Measurements from ENCODE around the gene AIMP1. TPM values are rescaled to one million over a fixed set of nuclear protein-coding genes. Genes with fewer than 3 reads are reported as not detected.

Gene AIMP1
- total and polyA plus RNA-seq, 2 of the 13 experiments (the other 11 are each of a cell fraction or from before 2014, with no cell fraction given): 28.6 to 82.9 TPM

DNA sequence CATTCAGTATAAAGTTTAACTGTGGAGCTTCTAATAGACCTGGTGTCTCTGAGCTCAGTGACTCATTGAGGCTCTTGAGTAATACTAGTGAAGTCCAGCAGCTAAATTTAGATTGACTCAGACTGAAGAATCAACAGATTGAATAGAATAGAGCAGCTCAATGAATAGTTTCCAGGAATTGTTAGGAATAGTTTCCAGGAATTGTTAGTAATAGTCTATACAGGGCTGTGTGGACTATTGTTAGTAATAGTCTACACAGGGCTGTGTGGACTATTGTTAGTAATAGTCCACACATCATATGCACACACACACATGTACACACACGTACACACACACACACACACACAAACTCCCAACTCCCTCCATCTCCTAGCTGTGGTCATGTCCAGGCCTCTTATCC is 49.3 kb downstream of the AIMP1 start (continued):
- 0 out of 2 replicates have a peak, but pooled peaks have one; percentile 16 for TF ChIP-seq FOXK1 (CRISPR knock-in tag; IDR thresholded peaks at IDR 0.05; ENCODE audit: borderline replicate concordance, low read depth)
- peak; percentile 99 for TF ChIP-seq BCL6 (CRISPR knock-in tag; IDR thresholded peaks at IDR 0.05)
- TF ChIP-seq HMG20A (CRISPR knock-in tag; IDR thresholded peaks at IDR 0.05; ENCODE audit: borderline replicate concordance): peak; percentile 55; the same call in 1 of the 2 replicates
- TF ChIP-seq FOXA3 (CRISPR knock-in tag; IDR thresholded peaks at IDR 0.05): peak; percentile 12; the same call in 1 of the 2 replicates
- TF ChIP-seq, protein P1, sequence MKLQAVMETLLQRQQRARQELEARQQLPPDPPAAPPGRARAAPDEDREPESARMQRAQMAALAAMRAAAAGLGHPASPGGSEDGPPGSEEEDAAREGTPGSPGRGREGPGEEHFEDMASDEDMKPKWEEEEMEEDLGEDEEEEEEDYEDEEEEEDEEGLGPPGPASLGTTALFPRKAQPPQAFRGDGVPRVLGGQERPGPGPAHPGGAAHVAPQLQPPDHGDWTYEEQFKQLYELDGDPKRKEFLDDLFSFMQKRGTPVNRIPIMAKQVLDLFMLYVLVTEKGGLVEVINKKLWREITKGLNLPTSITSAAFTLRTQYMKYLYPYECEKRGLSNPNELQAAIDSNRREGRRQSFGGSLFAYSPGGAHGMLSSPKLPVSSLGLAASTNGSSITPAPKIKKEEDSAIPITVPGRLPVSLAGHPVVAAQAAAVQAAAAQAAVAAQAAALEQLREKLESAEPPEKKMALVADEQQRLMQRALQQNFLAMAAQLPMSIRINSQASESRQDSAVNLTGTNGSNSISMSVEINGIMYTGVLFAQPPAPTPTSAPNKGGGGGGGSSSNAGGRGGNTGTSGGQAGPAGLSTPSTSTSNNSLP (IDR thresholded peaks at IDR 0.05; ENCODE audit: low read depth, low read length): peak; percentile 63; the same call in 1 of the 2 replicates
- TF ChIP-seq, protein P2, sequence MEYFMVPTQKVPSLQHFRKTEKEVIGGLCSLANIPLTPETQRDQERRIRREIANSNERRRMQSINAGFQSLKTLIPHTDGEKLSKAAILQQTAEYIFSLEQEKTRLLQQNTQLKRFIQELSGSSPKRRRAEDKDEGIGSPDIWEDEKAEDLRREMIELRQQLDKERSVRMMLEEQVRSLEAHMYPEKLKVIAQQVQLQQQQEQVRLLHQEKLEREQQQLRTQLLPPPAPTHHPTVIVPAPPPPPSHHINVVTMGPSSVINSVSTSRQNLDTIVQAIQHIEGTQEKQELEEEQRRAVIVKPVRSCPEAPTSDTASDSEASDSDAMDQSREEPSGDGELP (IDR thresholded peaks at IDR 0.05; ENCODE audit: borderline replicate concordance, low read depth): no peak
- TF ChIP-seq EP300 (IDR thresholded peaks at IDR 0.05; ENCODE audit: low read depth in 2 of 2, low read length in 2 of 2): peak in 1 of 2 experiments; percentile 51; a peak in 1 of 4 replicates
- TF ChIP-seq EP300 (CRISPR knock-in tag; IDR thresholded peaks at IDR 0.05; ENCODE audit: borderline replicate concordance): no peak
- no peak for TF ChIP-seq DR1 (CRISPR knock-in tag; IDR thresholded peaks at IDR 0.05)
- no peak for TF ChIP-seq NFATC3 (CRISPR knock-in tag; IDR thresholded peaks at IDR 0.05)
- peak; percentile 93 for TF ChIP-seq SKI (IDR thresholded peaks at IDR 0.05; ENCODE audit: partially characterized antibody)

DNA sequence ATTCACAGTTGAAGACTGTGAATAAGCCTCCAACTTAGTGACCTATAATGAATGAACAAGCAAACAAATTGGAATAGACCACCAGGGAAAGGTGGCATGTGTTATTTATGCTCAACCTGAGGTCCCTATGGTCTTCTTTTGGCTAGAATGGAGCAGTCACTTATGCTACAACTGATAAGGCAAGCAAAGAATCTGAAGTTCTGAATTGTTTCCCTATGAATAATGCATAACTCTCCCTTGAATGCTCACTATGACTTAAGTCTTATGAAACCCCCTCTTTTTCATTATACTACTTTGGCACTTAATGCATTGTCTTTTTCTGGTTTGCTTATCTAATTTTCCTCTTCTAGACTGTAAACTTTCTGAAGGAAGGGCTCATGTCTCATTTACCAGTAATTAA is 49.7 kb downstream of the AIMP1 start:
- no peaks in the 10 kb centered on the region for H3K36me3 ChIP-seq (replicated peaks in 1 of 2; ENCODE audit: control insufficient read depth in 1 of 2, insufficient read depth in 2 of 2, low read length in 2 of 2)
- in situ Hi-C loops (cut with HindIII; ENCODE audit: extremely low pct_ligation_motif_present, low pct_unique_long_range_greater_than_20kb) (loop anchor here (5.0 to 25.0 kb wide), 2 partner anchors 136 to 446 kb away; no protein-coding TSS in a partner anchor), intact Hi-C loops (cut with micrococcal nuclease; ENCODE audit: unreplicated experiment) (loop anchor here (5.0 kb wide), 2 partner anchors 49 to 441 kb away; partner anchors contain the start of genes AIMP1 and TBCK)
- no peaks in the 10 kb centered on the region for H4K20me1 ChIP-seq (ENCODE audit: insufficient read depth, low read length)
- ChIA-PET POLR2A (interaction anchor here (0.9 to 1.8 kb wide), 5 partner anchors 16 to 108 kb away, joined by 3 to 7 read pairs (median 4); partner anchors contain the start of genes AIMP1 and TBCK), CTCF (ENCODE audit: low intra/inter-chr PET ratio, low total read pairs) (no interaction called here)
- peaks cover 19% of the 10 kb centered on the region for H3K4me1 ChIP-seq (ENCODE audit: insufficient read depth, low read length)
- H3K27ac ChIP-seq (ENCODE audit: extremely low read length, insufficient read depth, low read length): no peak overlapping the region
- no peaks in the 10 kb centered on the region for H3K9me3 ChIP-seq (ENCODE audit: low read length)
- H3K9ac ChIP-seq (ENCODE audit: insufficient read depth, low read depth, low read length): no peak overlapping the region
- DNase-seq (ENCODE audit: low spot score) (peak; percentile 3), ATAC-seq (no peak), FAIRE-seq (no peak)
- no peak overlapping the region for H3K4me3 ChIP-seq (replicated peaks in 1 of 3; ENCODE audit: insufficient read depth in 1 of 3, low read depth in 2 of 3, low read length in 3 of 3)
- H3K79me2 ChIP-seq (ENCODE audit: insufficient read depth, low read length): no peaks in the 10 kb centered on the region
- no peaks in the 10 kb centered on the region for H3K27me3 ChIP-seq (ENCODE audit: control insufficient read depth in 1 of 2, insufficient read depth in 2 of 2, low read length in 2 of 2)
- no peak overlapping the region for H3K4me2 ChIP-seq (ENCODE audit: low read depth, low read length)
- H2AFZ ChIP-seq (ENCODE audit: low read length): no peak overlapping the region
- no TSS peak for BruUV-seq (replicated peaks)
- TF ChIP-seq PHF5A (CRISPR knock-in tag; IDR thresholded peaks at IDR 0.05; ENCODE audit: low read depth, unreplicated experiment) (no peak), PHF20 (CRISPR knock-in tag; IDR thresholded peaks at IDR 0.05) (no peak)

Measured in HepG2 (cell line).